ENCODE measurements around the gene SLC22A16. TPM values are rescaled to one million over a fixed set of nuclear protein-coding genes. Genes with fewer than 3 reads are reported as not detected.
"Not testable (repeated sequence)": the region's sequence is repeated elsewhere in the genome, so short reads cannot be mapped to it uniquely, and the experiment has no call there.

Gene SLC22A16
- total and polyA plus RNA-seq, 2 donors from 2014 or later = 0.79 TPM; not detected in 1

GRCh38 chr6:110514818-110515217, 38.4 kb upstream of the SLC22A16 start:
- DNase-seq = no peak
- Histone ChIP-seq H3K36me3 (ENCODE audit: control insufficient read depth in 2 of 3, insufficient read depth in 3 of 3, low read length in 3 of 3) (no peaks in the 10 kb centered on the region), H3K27ac (ENCODE audit: low read depth in 2 of 2, low read length in 2 of 2) (no peak overlapping the region), H3K4me1 (ENCODE audit: control insufficient read depth in 2 of 3, insufficient read depth in 2 of 3, low read depth in 1 of 3, low read length in 3 of 3) (peaks cover 0 to 9% (median 0%) of the 10 kb centered on the region in 3 donors), H3K9me3 (ENCODE audit: control insufficient read depth in 2 of 3, insufficient read depth in 1 of 3, low read length in 3 of 3) (no peaks in the 10 kb centered on the region), H3K27me3 (ENCODE audit: control insufficient read depth, insufficient read depth, low read length) (no peaks in the 10 kb centered on the region), H3K4me3 (ENCODE audit: low read length in 3 of 3) (no peak overlapping the region), H3K9ac (ENCODE audit: low read length in 3 of 3) (no peak overlapping the region)
- no peak for FAIRE-seq
- TF ChIP-seq, protein P1, sequence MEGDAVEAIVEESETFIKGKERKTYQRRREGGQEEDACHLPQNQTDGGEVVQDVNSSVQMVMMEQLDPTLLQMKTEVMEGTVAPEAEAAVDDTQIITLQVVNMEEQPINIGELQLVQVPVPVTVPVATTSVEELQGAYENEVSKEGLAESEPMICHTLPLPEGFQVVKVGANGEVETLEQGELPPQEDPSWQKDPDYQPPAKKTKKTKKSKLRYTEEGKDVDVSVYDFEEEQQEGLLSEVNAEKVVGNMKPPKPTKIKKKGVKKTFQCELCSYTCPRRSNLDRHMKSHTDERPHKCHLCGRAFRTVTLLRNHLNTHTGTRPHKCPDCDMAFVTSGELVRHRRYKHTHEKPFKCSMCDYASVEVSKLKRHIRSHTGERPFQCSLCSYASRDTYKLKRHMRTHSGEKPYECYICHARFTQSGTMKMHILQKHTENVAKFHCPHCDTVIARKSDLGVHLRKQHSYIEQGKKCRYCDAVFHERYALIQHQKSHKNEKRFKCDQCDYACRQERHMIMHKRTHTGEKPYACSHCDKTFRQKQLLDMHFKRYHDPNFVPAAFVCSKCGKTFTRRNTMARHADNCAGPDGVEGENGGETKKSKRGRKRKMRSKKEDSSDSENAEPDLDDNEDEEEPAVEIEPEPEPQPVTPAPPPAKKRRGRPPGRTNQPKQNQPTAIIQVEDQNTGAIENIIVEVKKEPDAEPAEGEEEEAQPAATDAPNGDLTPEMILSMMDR (IDR thresholded peaks at IDR 0.05; ENCODE audit: borderline replicate concordance, extremely low read depth, insufficient read depth) = no peak
- intact Hi-C loops (cut with DNase I) = no loop called here

DNA sequence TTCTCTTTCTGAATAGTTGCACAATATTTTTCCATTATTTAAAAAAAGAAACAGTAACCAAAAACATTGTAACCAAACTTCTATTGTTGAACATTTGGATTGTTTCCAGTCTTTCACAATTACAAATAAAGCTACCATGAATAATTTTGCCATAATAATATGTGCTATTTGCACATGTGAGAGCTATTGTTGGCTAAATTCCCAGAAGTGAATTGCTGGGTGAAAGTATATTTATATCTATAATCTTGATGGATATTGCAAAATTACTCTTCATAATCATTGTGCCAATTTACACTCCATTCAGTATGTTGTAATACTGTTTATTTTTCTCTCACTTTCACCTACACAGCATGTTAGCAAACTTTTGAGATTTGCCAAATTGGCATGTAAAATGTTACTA, 36.6 kb upstream of the SLC22A16 start:
- no peak overlapping the region for H3K9ac ChIP-seq (ENCODE audit: low read length in 3 of 3)
- DNase-seq (no peak), FAIRE-seq (no peak)
- H3K27ac ChIP-seq (ENCODE audit: low read depth in 2 of 2, low read length in 2 of 2) = no peak overlapping the region
- no peaks in the 10 kb centered on the region for H3K36me3 ChIP-seq (ENCODE audit: control insufficient read depth in 2 of 3, insufficient read depth in 3 of 3, low read length in 3 of 3)
- H3K9me3 ChIP-seq (ENCODE audit: control insufficient read depth in 2 of 3, insufficient read depth in 1 of 3, low read length in 3 of 3) = no peaks in the 10 kb centered on the region
- intact Hi-C loops (cut with DNase I) = no loop called here
- no peaks in the 10 kb centered on the region for H3K27me3 ChIP-seq (ENCODE audit: control insufficient read depth, insufficient read depth, low read length)
- TF ChIP-seq, protein P1 (IDR thresholded peaks at IDR 0.05; ENCODE audit: borderline replicate concordance, extremely low read depth, insufficient read depth) = no peak
- peaks cover 0 to 7% (median 0%) of the 10 kb centered on the region in 3 donors for H3K4me1 ChIP-seq (ENCODE audit: control insufficient read depth in 2 of 3, insufficient read depth in 2 of 3, low read depth in 1 of 3, low read length in 3 of 3)
- H3K4me3 ChIP-seq (ENCODE audit: low read length in 3 of 3) = no peak overlapping the region

DNA sequence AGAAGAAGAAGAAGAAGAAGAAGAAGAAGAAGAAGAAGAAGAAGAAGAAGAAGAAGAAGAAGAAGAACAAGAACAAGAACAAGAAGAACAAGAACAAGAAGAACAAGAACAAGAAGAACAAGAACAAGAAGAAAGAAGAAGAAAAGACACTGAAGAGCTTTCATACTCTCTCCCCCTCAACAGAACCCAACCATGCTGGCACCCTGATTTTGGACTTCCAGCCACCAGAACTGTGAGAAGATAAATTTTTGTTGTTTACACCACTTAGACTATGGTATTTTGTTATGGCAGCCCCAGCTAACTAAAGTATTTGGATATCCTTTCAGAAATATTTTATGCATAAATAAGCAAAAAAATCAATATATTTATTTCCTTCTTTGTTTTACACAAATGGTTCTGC, 36.1 kb upstream of the SLC22A16 start:
- H3K9me3 ChIP-seq (ENCODE audit: control insufficient read depth in 2 of 3, insufficient read depth in 1 of 3, low read length in 3 of 3); H3K27ac ChIP-seq (ENCODE audit: low read depth in 2 of 2, low read length in 2 of 2); H3K36me3 ChIP-seq (ENCODE audit: control insufficient read depth in 2 of 3, insufficient read depth in 3 of 3, low read length in 3 of 3); DNase-seq; H3K4me3 ChIP-seq (ENCODE audit: low read length in 3 of 3); intact Hi-C loops (cut with DNase I); FAIRE-seq; H3K27me3 ChIP-seq (ENCODE audit: control insufficient read depth, insufficient read depth, low read length); H3K4me1 ChIP-seq (ENCODE audit: control insufficient read depth in 2 of 3, insufficient read depth in 2 of 3, low read depth in 1 of 3, low read length in 3 of 3); H3K9ac ChIP-seq (ENCODE audit: low read length in 3 of 3): not testable (repeated sequence)

- DNase-seq (no peak), FAIRE-seq (no peak)
- Histone ChIP-seq H3K4me1 (ENCODE audit: control insufficient read depth in 2 of 3, insufficient read depth in 2 of 3, low read depth in 1 of 3, low read length in 3 of 3) (no peaks in the 10 kb centered on the region), H3K9me3 (ENCODE audit: control insufficient read depth in 2 of 3, insufficient read depth in 1 of 3, low read length in 3 of 3) (no peaks in the 10 kb centered on the region), H3K4me3 (ENCODE audit: low read length in 3 of 3) (no peak overlapping the region), H3K36me3 (ENCODE audit: control insufficient read depth in 2 of 3, insufficient read depth in 3 of 3, low read length in 3 of 3) (no peaks in the 10 kb centered on the region), H3K27ac (ENCODE audit: low read depth in 2 of 2, low read length in 2 of 2) (no peak overlapping the region), H3K27me3 (ENCODE audit: control insufficient read depth, insufficient read depth, low read length) (no peaks in the 10 kb centered on the region), H3K9ac (ENCODE audit: low read length in 3 of 3) (no peak overlapping the region)
- TF ChIP-seq, protein P1 (IDR thresholded peaks at IDR 0.05; ENCODE audit: borderline replicate concordance, extremely low read depth, insufficient read depth) = no peak
- intact Hi-C loops (cut with DNase I) = no loop called here
Measured at GRCh38 chr6:110511401-110511800, 35.0 kb upstream of the SLC22A16 start.

Measured in kidney (tissue), 14 donors.